T1000 (cell line): ENCODE measurements around the gene USP54.
"Not testable (repeated sequence)": the region's sequence is repeated elsewhere in the genome, so short reads cannot be mapped to it uniquely, and the experiment has no call there.

Experiments
- DNase-seq: peaks from one replicate; lab custom pipeline; 2025; ENCODE audit warnings: mixed read lengths; lab: John Stamatoyannopoulos, UW

Gene USP54

DNA sequence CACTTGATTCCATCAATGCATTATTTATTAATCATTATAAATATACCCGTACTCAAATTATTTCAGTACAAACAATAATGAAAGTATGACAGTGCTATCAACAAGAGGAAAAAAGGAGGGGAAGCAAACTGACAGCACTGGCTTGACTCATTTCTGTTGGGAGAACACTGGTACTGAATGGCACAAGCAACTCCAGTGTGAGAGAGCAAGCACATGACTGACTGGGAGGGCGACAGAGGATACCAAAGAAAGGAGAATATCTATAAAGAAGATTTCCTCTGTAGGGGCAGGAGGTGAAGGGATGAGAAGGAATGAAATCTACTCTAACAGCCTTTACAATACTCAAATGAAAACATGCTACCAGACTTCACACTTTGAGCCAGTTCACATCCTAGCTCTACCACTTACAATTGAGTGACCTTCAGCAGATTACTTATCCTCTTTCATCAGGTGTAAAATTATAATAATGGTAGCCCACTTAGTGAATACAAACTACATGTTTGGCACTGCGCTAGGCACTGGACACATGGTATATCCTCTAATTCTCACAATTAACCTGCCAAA, 1.5 kb downstream of the USP54 start:
- no peak for DNase-seq

DNA sequence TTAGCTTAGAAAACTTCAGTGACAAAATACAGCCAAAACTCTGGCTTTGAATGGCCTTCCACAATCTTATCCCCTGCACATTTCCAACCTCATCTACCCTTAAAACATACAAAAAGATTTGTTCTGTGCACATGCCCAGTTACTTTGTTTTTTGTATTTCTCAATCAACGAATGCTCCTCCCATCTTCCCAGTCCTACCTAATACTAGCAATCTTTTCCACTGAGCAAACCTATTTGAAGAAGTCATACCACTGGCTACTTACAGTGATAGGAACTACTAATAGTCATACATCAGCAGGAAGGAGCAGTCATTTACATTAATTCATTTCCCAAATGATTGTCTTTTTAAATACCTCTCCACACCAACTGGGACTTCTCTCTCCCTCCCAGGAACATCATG, 2.5 kb downstream of the USP54 start:
- DNase-seq, result no peak

DNA sequence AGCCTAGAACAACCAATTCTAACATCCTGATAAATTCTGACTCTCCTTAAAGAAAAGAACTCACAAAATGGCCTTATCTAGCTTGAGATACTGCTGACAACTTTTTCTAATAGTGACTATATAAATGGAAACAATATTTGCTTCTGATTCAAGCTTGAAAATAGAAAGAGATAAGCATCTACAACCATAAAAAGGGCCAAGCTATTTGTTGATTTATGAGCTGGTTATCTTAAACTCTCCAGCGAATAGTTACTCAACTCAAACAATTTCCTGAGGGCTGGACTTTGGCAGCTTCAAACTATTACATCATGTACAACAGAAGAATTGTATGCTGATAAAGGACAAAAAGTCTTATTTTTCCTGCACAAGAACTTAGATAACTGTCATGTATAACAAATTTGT, 4.6 kb downstream of the USP54 start:
- DNase-seq, result no peak

DNA sequence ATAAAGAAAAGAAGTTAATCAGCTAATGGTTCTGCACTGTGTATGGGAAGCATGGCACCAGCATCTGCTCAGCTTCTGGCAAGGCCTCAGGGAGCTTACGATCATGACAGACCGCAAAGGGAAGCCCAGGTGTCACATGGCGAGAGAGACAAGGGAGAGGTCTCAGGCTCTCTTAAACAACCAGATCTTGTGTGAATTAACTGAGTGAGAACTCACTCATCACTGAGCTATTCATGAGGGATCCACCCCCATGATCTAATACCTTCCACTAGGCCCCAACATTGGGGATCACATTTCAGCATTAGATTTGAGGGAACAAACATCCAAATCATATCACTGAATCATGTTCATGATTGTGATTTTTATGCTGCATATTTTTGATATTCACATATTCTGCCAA, 5.8 kb downstream of the USP54 start:
- DNase-seq, result no peak

DNA sequence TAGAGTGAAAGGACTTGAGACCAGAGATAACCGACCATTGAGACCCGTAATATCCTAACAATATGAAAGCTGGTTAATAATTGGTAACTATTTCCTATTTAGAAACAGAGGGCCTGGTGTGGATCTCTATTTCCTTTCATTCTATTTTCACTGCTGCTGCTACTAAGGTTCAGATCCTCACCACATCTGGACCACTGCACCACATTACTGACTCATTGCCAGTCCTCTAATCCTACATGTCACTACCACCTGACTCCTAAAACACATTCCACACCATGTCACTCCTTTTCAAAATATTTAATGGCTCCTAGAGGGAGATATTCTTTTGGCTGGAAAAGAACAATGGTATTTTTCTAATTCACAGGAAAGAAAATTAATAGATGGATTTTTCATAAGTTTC, 6.4 kb downstream of the USP54 start:
- no peak for DNase-seq

DNA sequence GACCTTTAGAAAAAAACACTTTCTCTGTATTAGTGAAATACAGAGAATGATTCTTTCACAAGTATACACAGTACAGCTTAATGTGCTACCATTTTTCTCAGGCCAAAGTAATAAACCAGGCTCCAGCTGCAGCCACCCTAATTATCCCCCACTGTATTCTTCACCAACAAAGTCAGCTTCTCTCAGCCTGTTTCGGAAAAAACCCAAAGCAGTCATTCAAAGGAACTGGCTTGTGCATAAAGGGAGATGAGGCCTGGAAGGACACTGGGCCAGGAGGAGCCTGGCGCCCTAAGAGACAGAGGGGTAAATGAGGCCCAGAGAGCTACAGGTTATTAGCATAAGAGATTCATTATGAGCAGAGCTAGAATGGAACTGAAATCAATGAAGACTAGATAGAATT, 9.2 kb downstream of the USP54 start:
- DNase-seq, result no peak

DNA sequence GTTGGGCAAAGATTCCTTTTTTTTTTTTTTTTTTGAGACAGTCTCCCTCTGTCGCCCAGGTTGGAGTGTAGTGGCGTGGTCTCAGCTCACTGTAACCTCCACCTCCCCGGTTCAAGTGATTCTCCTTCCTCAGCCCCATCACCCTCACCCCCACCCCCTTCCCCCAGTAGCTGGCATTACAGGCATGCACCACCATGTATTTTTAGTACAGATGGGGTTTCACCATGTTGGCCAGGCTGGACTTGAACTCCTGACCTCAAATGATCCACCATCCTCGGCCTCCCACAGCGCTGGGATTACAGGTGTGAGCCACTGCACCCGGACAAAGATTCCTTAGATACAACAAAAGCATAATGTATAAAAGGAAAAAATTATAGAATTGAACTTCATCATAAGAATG, 12.2 kb downstream of the USP54 start:
- not testable (repeated sequence) for DNase-seq

DNA sequence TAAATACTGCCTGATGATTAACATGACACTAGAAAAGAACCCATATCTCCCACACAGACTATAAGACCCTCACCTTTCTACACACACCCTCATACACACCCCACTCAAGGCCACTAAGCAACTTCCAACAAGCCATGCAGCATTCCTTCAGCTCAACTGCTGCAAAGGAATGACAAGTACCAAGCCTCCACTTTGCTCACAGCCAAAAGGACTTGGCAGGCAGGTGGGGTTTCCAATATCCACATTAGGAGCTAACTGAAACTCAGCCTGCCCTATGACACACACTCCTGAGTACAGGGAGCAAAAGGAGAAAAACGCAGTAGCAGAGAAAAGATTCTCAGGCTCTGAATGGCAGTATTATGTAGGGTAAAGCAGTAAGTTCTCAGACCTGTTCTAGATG, 13.4 kb downstream of the USP54 start:
- DNase-seq, result no peak

DNA sequence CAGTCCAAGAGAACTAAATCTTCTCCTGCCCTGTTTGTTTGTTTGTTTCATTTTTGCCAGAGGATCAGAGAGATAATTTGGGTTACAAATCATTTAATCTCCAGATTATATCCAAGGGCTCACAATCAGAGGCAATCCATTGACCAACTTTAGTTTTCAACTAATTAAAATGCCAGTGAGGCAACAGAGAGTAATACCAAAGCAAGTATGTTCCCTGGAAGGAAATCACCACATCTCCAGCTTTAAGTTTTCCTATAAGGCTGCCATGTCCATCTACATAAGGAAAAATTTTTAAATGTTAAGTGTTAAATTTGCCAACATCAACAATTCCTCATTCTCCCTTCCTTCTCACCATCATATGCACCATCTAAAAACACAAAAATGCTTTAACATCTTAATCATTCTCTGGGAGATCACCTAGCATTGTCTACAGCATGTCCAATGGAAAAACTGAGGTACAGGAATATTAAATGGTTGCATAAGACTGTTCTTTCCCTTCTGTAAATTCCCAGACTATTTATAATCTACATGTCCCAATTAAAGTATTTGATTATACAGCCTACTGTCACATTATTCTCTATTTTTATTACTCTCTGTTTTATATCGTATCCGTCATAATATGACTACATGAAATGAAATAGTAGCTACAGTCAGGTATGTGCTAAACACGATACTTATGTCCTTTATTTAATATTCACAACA, 14.1 kb downstream of the USP54 start:
- DNase-seq, result no peak

DNA sequence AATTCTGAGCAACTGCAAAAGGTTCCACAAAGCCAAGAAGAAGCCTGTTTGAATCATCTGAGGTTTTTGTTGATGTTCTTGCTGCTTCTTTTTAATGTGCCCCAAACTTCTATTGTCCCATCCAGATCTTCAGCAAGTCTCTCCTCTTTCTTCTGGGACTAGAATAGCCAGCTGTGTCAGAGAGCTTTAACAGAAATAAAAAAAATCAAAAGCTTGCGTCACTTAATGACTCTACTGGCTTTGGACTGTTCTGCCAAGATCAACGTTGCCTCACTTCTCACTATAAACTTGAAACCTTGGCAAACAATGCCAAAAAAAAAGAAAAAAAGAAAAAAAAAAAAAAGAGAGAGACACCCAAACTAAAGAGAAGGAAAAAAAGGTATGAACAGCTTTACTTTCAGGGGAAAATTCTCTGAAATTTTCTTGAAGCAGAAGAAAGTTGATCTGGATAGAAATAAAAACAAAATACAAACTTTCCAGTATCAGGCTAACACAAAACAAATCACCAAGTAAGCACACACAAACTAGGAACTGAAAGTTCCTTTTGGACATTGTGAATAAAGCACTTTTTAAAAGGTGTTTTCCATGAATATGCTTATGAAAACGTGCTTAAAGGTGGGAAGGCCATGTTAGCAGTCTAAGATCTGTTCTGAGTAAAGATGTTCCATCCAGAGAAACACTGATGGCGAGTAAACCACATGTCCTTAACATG, 14.8 kb downstream of the USP54 start:
- no peak for DNase-seq

DNA sequence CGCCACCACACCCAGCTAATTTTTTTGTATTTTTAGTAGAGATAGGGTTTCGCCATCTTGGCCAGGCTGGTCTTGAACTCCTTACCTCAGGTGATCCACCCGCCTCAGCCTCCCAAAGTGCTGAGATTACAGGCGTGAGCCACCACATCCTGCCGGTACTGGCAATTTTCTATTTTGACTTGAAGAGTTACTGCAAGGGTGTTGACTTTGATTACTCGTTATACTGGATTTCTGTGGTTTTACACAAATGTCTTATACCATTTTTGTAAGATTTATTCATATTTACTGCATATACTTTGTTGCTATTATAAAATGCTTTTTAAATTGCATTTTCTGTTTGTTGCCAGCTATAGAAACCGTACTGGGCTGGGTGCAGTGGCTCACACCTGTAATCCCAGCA, 24.1 kb downstream of the USP54 start:
- not testable (repeated sequence) for DNase-seq

DNA sequence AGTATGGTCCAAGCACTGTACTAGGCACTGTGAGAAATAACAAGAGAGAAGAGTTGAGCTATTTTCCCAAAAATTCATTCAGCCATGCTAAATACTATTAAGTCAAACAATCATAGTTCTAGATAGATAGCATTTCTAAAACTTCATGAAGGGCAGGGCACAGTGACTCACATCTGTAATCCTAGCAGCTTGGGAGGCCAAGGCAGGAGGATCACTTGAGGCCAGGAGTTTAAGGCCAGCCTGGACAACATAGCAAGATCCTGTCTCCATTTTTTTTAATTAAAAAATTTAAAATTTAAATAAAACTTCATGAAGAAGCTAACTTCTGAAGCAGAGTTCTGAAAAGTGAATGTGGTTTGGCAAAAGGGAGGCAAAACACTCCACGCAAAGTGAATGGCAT, 29.9 kb downstream of the USP54 start:
- no peak for DNase-seq

DNA sequence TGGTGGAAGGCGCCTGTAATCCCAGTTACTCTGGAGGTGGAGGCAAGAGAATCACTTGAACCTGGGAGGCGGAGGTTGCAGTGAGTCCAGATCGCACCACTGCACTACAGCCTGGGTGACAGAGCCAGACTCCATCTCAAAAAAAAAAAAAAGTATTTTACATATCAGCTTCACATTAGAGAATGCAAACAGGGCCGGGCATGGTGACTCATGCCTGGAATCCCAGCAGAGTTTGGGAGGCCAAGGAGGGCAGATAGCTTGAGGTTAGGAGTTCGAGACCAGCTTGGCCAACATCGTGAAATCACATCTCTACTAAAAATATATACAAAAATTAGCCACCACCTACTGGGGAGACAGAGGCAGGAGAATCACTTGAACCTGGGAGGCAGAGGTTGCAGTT, 31.6 kb downstream of the USP54 start:
- no peak for DNase-seq

DNA sequence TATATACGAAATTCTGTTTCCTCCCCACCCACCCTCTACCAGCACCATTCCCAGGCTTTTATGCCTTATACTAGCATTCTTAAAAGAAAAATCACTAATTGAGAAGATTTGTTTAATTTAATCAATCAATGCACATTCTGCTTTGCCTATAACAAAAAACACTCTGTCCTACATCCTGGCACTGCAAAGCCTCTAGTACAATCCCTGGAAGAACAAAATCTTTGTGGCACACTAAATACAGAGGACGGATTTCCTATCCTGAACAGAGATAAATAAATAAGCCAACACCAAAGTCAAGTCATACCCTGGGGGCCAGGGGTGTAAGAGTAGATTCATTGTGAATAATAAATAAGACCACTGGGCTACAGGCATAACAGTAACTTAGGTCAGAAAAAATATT, 34.3 kb downstream of the USP54 start:
- DNase-seq, result no peak

DNA sequence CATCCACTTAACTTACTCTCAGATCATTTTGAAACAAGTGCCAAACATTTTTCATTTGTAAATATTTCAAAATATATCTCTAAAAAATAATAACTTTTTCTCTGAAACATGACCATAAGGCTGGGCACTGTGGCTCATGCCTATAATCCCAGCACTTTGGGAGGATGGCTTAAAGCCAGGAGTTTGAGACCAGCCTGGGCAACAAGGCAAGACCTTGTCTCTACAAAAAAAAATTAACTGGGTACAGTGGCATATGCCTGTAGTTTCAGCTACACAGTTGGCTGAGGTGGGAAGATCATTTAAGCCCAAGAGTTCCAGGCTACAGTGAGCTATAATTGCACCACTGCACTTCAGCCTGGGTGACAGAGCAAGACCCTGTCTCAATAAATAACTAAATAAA, 36.4 kb downstream of the USP54 start:
- no peak for DNase-seq

DNA sequence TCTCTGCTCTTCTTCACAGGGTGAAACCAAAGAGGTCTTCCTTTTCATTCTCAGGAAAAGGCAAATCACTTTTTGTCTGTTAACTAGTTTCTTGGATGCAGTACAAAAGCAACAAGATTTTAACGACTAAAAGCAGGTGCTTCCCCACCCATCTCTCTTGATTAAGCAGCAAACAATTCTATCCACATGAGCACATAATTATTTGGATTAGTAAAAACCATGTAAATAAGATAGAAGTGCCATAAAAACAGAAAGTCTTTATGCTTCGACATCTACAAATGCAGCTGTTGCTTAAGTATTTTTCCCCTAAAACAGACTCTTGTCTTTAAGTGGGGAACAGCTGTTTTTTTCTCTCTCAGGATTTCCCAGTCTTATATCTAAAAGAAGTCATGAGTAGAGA, 37.4 kb downstream of the USP54 start:
- DNase-seq, result no peak

DNA sequence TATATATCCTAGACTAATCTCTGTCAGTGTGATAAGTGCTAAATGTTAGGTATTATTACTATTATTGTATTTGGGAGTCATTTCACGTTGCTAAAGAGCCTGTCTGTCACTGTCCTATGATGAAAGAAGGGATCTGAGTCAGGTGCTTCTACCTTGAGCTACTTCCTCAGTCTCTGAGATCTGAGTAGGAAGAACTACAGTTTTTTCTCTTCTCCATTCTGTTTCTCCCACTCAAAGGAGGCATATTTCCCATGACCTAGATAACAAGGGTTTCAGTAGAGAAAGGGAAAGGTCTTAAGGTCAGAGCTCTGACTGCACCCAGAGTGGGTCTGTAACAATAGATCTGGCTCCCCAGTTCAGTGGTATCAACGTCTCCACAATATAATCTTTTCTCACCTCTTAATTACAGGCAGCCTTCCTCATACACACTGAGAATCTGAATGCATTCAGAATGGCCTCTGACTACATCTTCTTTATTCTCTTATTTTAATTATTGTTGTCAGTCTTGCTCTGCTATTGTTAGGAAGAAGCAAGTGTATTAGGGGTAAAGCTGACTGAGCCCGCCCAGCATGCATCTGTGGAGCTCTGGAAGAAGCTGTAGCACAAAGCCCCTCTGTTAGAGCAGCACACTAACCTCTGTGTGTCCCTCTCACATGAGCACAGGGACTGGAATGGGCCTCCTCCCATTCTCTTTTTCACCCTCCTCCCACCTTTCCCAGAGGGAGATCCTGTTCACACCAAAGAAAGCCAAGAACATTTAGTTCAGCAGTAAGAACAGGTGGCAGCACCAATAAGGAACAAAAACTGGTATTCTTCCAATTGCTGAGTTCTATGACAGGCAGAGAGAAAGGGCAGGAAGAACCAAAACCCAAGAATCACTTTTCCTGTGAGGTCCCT, 38.1 kb downstream of the USP54 start:
- DNase-seq, result no peak

DNA sequence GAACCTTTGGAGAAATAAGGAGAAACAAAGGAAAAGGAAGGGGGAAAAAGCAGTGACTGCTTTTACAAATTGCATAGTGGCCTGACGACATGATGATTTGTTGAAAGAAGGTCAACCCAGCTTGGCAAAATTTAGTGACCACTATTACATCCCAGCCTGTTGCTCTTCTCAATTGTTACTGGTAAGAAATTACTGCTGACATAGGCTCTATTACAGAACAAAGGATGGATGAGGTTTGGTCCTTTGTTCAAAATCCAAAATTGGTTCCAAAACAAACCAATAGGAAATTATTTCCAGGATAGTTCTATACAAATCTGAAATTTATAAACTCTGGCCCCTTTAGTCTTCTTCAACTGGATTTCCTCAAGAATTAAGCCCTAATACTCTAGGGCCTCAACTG, 39.6 kb downstream of the USP54 start:
- no peak for DNase-seq

DNA sequence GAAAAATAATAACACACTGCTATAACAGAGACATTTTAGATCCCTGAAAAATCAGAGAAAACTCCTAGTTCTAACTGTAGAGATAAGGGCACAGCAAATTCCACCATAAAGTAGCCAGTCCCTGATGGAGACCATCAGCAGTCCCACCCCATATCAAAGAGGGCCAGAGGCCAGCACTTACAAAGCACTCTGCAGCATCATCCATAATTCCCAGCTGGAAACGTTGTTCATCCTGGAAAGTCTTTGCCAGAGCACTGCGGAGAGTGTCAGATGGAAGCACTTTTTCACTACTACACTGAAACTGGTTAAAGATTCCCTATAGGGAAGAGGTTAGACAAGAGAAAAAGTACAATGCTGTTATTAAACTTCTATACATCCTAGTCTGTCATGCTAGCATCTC, 45.8 kb downstream of the USP54 start:
- no peak for DNase-seq

DNA sequence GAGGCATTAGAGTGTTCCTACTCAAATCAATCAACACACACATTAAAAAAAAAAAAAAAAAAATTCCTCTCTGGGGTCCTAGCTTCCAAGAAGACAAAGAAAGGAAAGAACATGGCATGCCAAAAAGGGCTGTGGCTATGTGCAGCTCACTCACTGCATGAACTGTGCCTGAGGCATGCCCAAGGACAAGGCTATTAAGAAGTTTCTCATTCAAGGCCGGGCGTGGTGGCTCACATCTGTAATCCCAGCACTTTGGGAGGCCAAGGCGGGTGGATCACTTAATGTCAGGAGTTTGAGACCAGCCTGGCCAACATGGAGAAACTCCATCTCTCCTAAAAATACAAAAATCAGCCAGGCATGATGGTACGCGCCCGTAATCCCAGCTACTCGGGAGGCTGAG, 53.4 kb downstream of the USP54 start:
- DNase-seq, result no peak

DNA sequence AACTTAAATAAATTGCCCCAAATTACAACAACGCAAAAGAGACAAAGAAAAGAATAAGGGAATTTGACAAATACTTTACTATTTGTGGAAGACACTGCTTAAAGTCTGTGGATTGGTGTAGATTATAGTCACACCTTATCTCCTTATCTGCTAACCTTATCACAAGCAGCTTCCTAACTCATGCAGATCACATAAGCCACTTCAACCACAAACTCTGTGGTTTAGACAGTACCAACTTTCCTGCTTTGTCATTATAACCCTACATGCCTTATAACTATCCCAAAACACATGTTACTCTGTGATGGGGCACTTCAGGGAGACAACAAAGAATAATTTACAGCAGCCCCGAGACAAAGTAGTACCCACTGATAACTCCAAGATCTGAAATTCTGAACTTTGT, 53.9 kb downstream of the USP54 start:
- DNase-seq, result no peak

DNA sequence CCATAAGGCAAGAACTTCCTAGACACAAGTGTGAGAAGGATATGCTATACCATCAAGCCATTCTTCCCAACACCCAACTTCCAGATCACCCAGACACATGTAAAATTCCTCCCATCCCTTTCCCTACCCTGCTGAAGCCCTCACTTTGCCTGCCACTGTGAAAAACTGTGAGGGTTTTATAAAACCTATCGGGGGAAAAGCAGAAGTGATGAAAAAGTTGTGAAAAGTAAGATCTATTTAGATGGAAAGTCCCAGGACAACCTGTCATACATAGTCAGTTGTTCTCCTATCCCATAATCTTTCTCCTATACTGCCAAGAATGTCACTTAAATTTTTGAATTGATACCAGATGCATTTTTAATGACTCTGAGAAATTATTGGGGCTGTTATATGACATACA, 56.3 kb downstream of the USP54 start:
- no peak for DNase-seq
